NCI-H1417 treated with DMSO at 0.1 percent for 48 hours (cell line): Measurements from ENCODE around the gene ANAPC1.
"Not testable (repeated sequence)": the region's sequence is repeated elsewhere in the genome, so short reads cannot be mapped to it uniquely, and the experiment has no call there.

Experiments
- DNase-seq: peaks from one replicate; lab custom pipeline; 2025; lab: John Stamatoyannopoulos, UW

Gene ANAPC1

DNA sequence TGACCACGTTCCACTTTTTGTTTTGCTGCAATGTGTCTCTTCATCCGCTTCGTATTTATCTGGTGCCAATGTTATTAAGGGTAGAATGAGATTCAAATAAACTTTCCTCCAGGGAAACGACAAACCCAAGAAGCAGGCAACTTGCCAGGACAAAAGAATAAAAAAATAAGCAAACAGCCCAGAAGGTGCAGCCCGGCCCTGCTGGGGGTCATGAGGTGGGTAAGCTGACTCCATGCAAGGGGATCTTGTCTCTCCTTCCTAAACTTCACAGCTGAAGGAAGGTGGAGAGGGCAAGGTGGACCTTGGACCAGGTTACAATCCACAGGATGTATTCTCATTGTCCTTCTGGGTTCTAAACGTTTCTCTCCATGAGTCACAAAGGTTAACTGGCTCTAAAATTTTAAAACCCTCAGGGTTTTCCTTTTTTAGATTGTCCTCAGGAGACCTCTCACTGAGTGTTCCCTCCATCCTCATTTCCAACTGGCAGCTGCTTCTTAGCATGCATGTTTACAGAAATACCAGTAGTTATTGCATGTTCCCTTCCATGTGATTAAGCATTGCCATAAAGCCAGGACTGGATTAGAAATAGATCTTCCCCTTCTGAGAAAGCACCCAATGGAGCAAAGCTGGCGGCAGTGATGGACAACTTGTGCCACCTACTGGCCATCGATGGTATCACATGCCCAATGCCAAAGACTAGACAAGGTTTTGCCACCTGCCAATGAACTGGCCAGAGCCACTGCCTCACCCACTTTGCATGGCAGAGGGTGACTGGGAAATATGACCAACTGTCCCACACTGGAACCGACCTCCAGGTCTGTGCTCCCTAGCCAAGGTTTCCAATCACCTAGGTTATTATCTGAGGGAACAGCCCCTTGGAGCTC lies 147.9 kb downstream of the ANAPC1 start:
- DNase-seq = not testable (repeated sequence)

GRCh38 chr2:111735420-111735819 lies 148.6 kb downstream of the ANAPC1 start:
- DNase-seq = not testable (repeated sequence)

GRCh38 chr2:111729812-111730458 lies 154.1 kb downstream of the ANAPC1 start:
- DNase-seq = not testable (repeated sequence)

DNA sequence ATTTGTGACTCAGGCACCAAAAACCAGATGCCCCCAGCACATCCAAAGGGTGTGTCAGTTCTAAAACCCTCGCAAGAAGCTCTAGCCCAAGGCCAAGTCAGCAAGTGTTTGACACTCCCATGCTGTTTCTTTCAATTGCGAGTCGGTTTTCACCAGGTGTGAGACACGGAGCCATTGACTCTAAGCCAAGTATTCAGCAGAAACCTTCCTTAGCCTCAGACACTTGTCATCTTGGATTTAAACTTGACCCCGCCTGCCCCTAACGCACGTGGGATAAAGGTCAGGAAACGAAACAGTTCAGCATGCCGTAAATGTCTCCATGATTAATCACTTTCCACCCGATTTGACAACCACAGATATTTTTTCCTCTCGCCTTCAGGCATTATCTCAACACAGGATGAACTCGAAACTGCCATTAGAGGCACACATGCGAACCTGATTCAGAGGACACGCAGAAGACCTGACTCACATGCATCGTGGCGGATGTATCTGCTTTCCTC lies 156.3 kb downstream of the ANAPC1 start:
- DNase-seq = not testable (repeated sequence)

DNA sequence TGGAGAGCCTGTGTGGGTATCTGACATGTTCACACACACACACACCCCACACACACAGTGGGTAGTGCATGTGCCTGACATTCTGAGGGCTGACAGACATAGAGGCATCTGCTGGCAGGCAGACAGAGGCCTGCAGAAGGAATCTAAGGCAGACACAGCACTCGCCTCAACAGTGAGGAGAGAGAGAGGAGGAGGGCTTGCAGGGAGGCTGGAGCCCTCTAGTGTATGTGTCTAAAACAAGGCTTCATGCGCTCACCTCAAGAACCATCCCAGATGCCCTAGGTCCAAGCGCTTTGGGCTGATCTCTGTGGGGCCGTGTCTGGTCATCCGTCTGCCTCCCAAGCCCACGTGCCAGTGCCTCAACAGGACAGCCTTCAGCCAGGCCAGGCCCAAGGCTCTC lies 158.3 kb downstream of the ANAPC1 start:
- not testable (repeated sequence) for DNase-seq

DNA sequence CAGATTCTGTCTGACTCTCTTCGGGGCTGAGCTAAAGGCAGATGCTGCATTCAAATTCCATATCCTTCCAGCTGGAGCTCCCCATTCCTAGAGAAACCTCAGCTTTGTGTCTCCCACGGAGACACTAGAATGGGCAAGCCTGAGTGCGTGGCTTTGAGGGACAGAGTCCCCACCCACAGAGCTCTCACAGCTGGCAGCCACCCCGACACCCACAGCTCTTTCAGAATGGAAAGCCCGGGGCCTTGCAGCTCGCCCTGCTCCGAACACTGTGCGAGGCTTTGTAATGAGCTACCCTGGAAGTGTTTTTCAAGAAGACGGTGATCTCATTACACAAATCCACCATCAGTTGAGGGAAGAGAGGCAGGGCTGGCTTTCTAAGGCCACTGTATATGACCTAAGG lies 164.4 kb downstream of the ANAPC1 start:
- not testable (repeated sequence) for DNase-seq
